H9 (cell line): Measurements from ENCODE around the gene TEX19. TPM values are rescaled to one million over a fixed set of nuclear protein-coding genes. Genes with fewer than 3 reads are reported as not detected.

ENCODE experiments used
- DNase-seq: peaks from one replicate; pipeline ENCODE4 v3.0.0-alpha.2; 2017
- H2AFZ ChIP-seq: one replicate; pipeline ENCODE4 v1.6.1; 2013; ENCODE audit warnings: mild to moderate bottlenecking, low read length, control low read depth, moderate library complexity
- H2AK5ac ChIP-seq: 2 replicates; pipeline ENCODE4 v1.6.1; 2013; ENCODE audit warnings: low read length, control low read depth, mixed read lengths; ENCODE audit not compliant: insufficient read length
- H2BK120ac ChIP-seq: one replicate; pipeline ENCODE4 v1.6.1; 2013; ENCODE audit warnings: low read depth, mild to moderate bottlenecking, low read length, control low read depth, inconsistent platforms; ENCODE audit not compliant: poor library complexity, severe bottlenecking
- H2BK12ac ChIP-seq: 2 replicates; pipeline ENCODE4 v1.6.1; 2013; ENCODE audit warnings: low read length, control low read depth, mixed read lengths, low read depth; ENCODE audit not compliant: insufficient read length
- H2BK15ac ChIP-seq: 2 replicates; pipeline ENCODE4 v1.6.1; 2013; ENCODE audit warnings: low read depth, low read length, control low read depth
- H2BK20ac ChIP-seq: one replicate; pipeline ENCODE4 v1.6.1; 2013; ENCODE audit warnings: low read depth, mild to moderate bottlenecking, low read length, control low read depth, inconsistent platforms; ENCODE audit not compliant: poor library complexity, severe bottlenecking
- H2BK5ac ChIP-seq: 2 replicates; pipeline ENCODE4 v1.6.1; 2013; ENCODE audit warnings: low read length, control low read depth, mixed read lengths; ENCODE audit not compliant: insufficient read length
- H3K14ac ChIP-seq: 2 replicates; pipeline ENCODE4 v1.6.1; 2013; ENCODE audit warnings: low read length, control low read depth; ENCODE audit not compliant: insufficient read depth
- H3K18ac ChIP-seq: 2 replicates; pipeline ENCODE4 v1.6.1; 2013; ENCODE audit warnings: low read depth, mild to moderate bottlenecking, mixed read lengths, low read length, control low read depth; ENCODE audit not compliant: insufficient read length
- H3K23ac ChIP-seq: 2 replicates; pipeline ENCODE4 v1.6.1; 2013; ENCODE audit warnings: low read length, control low read depth, mixed read lengths, low read depth; ENCODE audit not compliant: insufficient read length
- H3K23me2 ChIP-seq: 2 replicates; pipeline ENCODE4 v1.6.1; 2013; ENCODE audit warnings: low read depth, mild to moderate bottlenecking, mixed read lengths, low read length, control low read depth; ENCODE audit not compliant: insufficient read length, poor library complexity, severe bottlenecking
- H3K27ac ChIP-seq: 2 replicates; pipeline ENCODE4 v1.5.1; 2013; ENCODE audit warnings: low read length, control low read depth, mixed read lengths, low read depth; ENCODE audit not compliant: insufficient read length
- H3K27me3 ChIP-seq: 2 replicates; pipeline ENCODE4 v1.6.1; 2013; ENCODE audit warnings: low read length, control low read depth, inconsistent platforms; ENCODE audit not compliant: insufficient read depth
- H3K4ac ChIP-seq: 2 replicates; pipeline ENCODE4 v1.6.1; 2013; ENCODE audit warnings: low read depth, mild to moderate bottlenecking, control low read depth, inconsistent platforms, low read length, moderate library complexity
- H3K4me1 ChIP-seq: 2 replicates; pipeline ENCODE4 v1.6.1; 2013; ENCODE audit warnings: low read length, control low read depth, inconsistent platforms; ENCODE audit not compliant: insufficient read depth
- H3K4me2 ChIP-seq: 2 replicates; pipeline ENCODE4 v1.6.1; 2013; ENCODE audit warnings: low read length, control low read depth, mixed read lengths; ENCODE audit not compliant: insufficient read length, insufficient read depth
- H3K56ac ChIP-seq: 2 replicates; pipeline ENCODE4 v1.6.1; 2013; ENCODE audit warnings: low read depth, mild to moderate bottlenecking, mixed read lengths, low read length, control low read depth; ENCODE audit not compliant: insufficient read length
- H3K79me1 ChIP-seq: 2 replicates; pipeline ENCODE4 v1.6.1; 2013; ENCODE audit warnings: low read depth, mild to moderate bottlenecking, moderate library complexity, low read length, control low read depth, inconsistent platforms; ENCODE audit not compliant: insufficient read depth, poor library complexity, severe bottlenecking
- H3K79me2 ChIP-seq: 2 replicates; pipeline ENCODE4 v1.6.1; 2013; ENCODE audit warnings: low read length, control low read depth, inconsistent platforms; ENCODE audit not compliant: insufficient read depth
- H3K9ac ChIP-seq: 2 replicates; pipeline ENCODE4 v1.6.1; 2013; ENCODE audit warnings: low read length, control low read depth, mixed read lengths; ENCODE audit not compliant: insufficient read length; ENCODE audit errors: extremely low read depth
- H3K9me3 ChIP-seq: one replicate; pipeline ENCODE4 v1.6.1; 2013; ENCODE audit warnings: low read depth, low read length, inconsistent platforms; ENCODE audit not compliant: control insufficient read depth
- H3T11ph ChIP-seq: one replicate; pipeline ENCODE4 v1.6.1; 2013; ENCODE audit warnings: mild to moderate bottlenecking, low read length, control low read depth, inconsistent platforms
- H4K20me1 ChIP-seq: one replicate; pipeline ENCODE4 v1.6.1; 2013; ENCODE audit not compliant: control insufficient read depth, insufficient read length, insufficient read depth
- H4K5ac ChIP-seq: 2 replicates; pipeline ENCODE4 v1.6.1; 2013; ENCODE audit warnings: low read depth, mild to moderate bottlenecking, mixed read lengths, low read length, control low read depth; ENCODE audit not compliant: insufficient read length
- H4K8ac ChIP-seq: replicated peaks from 2 replicates; pipeline ENCODE4 v1.6.1; 2013; ENCODE audit warnings: low read length, control low read depth, mixed read lengths, low read depth; ENCODE audit not compliant: insufficient read length
- H4K91ac ChIP-seq: 2 replicates; pipeline ENCODE4 v1.6.1; 2013; ENCODE audit warnings: low read depth, mild to moderate bottlenecking, moderate library complexity, mixed read lengths, low read length, control low read depth; ENCODE audit not compliant: insufficient read length
- H3K27ac Mint-ChIP-seq, 3 experiments: 2 replicates in 2 of 3; 3 replicates in 1 of 3; pipeline ENCODE4 v1.8.0; 2020 to 2021; ENCODE audit warnings: mixed read lengths in 3 of 3, mild to moderate bottlenecking in 1 of 3, moderate library complexity in 1 of 3
- H3K27me3 Mint-ChIP-seq: 2 replicates; pipeline ENCODE4 v1.8.0; 2021; ENCODE audit warnings: low read depth, mild to moderate bottlenecking, moderate library complexity, mixed read lengths
- H3K36me3 Mint-ChIP-seq, 3 experiments: 2 replicates in 2 of 3; 3 replicates in 1 of 3; pipeline ENCODE4 v1.8.0; 2020 to 2021; ENCODE audit warnings: low read depth in 3 of 3, mixed read lengths in 3 of 3; ENCODE audit not compliant: insufficient read depth in 1 of 3
- H3K4me1 Mint-ChIP-seq, 2 experiments: 2 replicates each; pipeline ENCODE4 v1.8.0; 2020; ENCODE audit warnings: mixed read lengths in 2 of 2
- H3K4me3 Mint-ChIP-seq, 2 experiments: 2 replicates in 1 of 2; 3 replicates in 1 of 2; pipeline ENCODE4 v1.8.0; 2020 to 2021; ENCODE audit warnings: mild to moderate bottlenecking in 2 of 2, mixed read lengths in 2 of 2, moderate library complexity in 1 of 2
- H3K9me3 Mint-ChIP-seq, 2 experiments: 2 replicates in 1 of 2; 3 replicates in 1 of 2; pipeline ENCODE4 v1.8.0; 2020; ENCODE audit warnings: mild to moderate bottlenecking in 2 of 2, mixed read lengths in 2 of 2, moderate library complexity in 1 of 2
- WGBS: extraction: QIAGEN DNeasy Blood & Tissue Kit; methylation state at CpG from one replicate; pipeline ENCODE4 v1.1.7; 2013; ENCODE audit warnings: missing lambda C conversion rate, low lambda C conversion rate, mixed read lengths; ENCODE audit not compliant: insufficient read length; ENCODE audit errors: extremely low coverage; 5-methylcytosine and 5-hydroxymethylcytosine counted together
- total RNA-seq: library from RNA; stranded (reverse); gene quantifications from 2 replicates; pipeline ENCODE4 v1.2.1, GENCODE V29; 2021
- TF ChIP-seq, protein P1 (sequence below): fragments of 200-600 bp; sonication (generic); conservative IDR thresholded peaks from 3 replicates; pipeline ENCODE4 v1.8.0; 2021; ENCODE audit warnings: antibody characterized with exemption, mild to moderate bottlenecking

Gene TEX19
- total RNA-seq, 1 experiment from 2014 or later, result 1.4 TPM

DNA sequence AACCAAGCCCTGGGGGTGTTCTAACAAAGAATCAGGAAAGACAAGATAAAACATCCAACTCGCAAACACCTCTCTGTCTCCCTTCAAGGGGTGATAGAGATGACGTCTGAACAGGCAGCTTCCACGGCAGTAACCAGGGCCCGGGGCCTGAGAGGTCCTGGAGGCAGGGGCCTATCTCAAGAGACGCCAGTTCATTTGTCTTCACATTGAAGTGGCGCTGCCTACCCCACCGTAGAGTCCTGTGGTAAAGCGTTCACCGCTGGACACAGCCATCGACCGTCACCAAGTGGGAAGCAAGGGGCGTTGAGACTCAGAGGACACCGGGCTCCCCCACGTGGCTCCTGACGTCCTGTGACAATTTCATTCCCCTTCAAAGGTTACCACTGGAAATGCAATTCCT, 33.9 kb downstream of the TEX19 start:
- no peak overlapping the region for H3K56ac ChIP-seq
- no peak overlapping the region for H2AK5ac ChIP-seq
- no peaks in the 10 kb centered on the region for H3K9me3 ChIP-seq
- Mint-ChIP-seq H3K27ac (no peak overlapping the region), H3K9me3 (no peaks in the 10 kb centered on the region), H3K27me3 (peaks cover 6% of the 10 kb centered on the region), H3K36me3 (peaks cover 0 to 13% (median 11%) of the 10 kb centered on the region in 3 experiments; a peak in 4 of 7 replicates), H3K4me3 (no peak overlapping the region), H3K4me1 (no peaks in the 10 kb centered on the region)
- DNase-seq, result no peak
- H2BK20ac ChIP-seq, result no peak overlapping the region
- H3K27ac ChIP-seq, result no peak overlapping the region
- no peak overlapping the region for H3K14ac ChIP-seq
- no peak overlapping the region for H3T11ph ChIP-seq
- no peak overlapping the region for H3K4ac ChIP-seq
- no peak overlapping the region for H2BK12ac ChIP-seq
- no peaks in the 10 kb centered on the region for H3K27me3 ChIP-seq
- no peak overlapping the region for H3K4me2 ChIP-seq
- H2BK15ac ChIP-seq, result no peak overlapping the region
- no peak overlapping the region for H2AFZ ChIP-seq
- H3K79me1 ChIP-seq, result no peaks in the 10 kb centered on the region
- no peak overlapping the region for H4K5ac ChIP-seq
- H3K23me2 ChIP-seq, result no peaks in the 10 kb centered on the region
- no peak overlapping the region for H3K23ac ChIP-seq
- no peak overlapping the region for H2BK120ac ChIP-seq
- no peaks in the 10 kb centered on the region for H4K20me1 ChIP-seq
- no CpG with 5 or more reads among the region's 15 CpGs for WGBS
- H4K8ac ChIP-seq, result no peak overlapping the region
- no peak overlapping the region for H4K91ac ChIP-seq
- TF ChIP-seq, protein P1, sequence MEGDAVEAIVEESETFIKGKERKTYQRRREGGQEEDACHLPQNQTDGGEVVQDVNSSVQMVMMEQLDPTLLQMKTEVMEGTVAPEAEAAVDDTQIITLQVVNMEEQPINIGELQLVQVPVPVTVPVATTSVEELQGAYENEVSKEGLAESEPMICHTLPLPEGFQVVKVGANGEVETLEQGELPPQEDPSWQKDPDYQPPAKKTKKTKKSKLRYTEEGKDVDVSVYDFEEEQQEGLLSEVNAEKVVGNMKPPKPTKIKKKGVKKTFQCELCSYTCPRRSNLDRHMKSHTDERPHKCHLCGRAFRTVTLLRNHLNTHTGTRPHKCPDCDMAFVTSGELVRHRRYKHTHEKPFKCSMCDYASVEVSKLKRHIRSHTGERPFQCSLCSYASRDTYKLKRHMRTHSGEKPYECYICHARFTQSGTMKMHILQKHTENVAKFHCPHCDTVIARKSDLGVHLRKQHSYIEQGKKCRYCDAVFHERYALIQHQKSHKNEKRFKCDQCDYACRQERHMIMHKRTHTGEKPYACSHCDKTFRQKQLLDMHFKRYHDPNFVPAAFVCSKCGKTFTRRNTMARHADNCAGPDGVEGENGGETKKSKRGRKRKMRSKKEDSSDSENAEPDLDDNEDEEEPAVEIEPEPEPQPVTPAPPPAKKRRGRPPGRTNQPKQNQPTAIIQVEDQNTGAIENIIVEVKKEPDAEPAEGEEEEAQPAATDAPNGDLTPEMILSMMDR, result no peak
- no peak overlapping the region for H3K18ac ChIP-seq
- H3K4me1 ChIP-seq, result no peaks in the 10 kb centered on the region
- no peak overlapping the region for H3K9ac ChIP-seq
- H3K79me2 ChIP-seq, result no peaks in the 10 kb centered on the region
- no peak overlapping the region for H2BK5ac ChIP-seq
